Karpas-422 (cell line): Measurements from ENCODE around the gene OSGEPL1. TPM values are rescaled to one million over a fixed set of nuclear protein-coding genes. Genes with fewer than 3 reads are reported as not detected.

ENCODE experiments used
- DNase-seq: peaks from one replicate; pipeline ENCODE4 v3.0.0-alpha.2; 2015
- H2AFZ ChIP-seq: fragments of 200-600 bp; sonication (generic); 2 replicates; pipeline ENCODE4 v1.6.1; 2014; ENCODE audit warnings: antibody characterized with exemption, low read length, mixed read lengths
- H3K27ac ChIP-seq: fragments of 200-600 bp; sonication (generic); 2 replicates; pipeline ENCODE4 v1.5.1; 2014; ENCODE audit warnings: mild to moderate bottlenecking, low read length, moderate library complexity
- H3K27me3 ChIP-seq: fragments of 200-600 bp; sonication (generic); 2 replicates; pipeline ENCODE4 v1.6.1; 2014; ENCODE audit warnings: low read length, mixed read lengths
- H3K36me3 ChIP-seq: fragments of 200-600 bp; sonication (generic); 2 replicates; pipeline ENCODE4 v1.6.1; 2014; ENCODE audit warnings: low read length, mixed read lengths; ENCODE audit not compliant: insufficient read depth
- H3K4me1 ChIP-seq: fragments of 200-600 bp; sonication (generic); 2 replicates; pipeline ENCODE4 v1.6.1; 2014; ENCODE audit warnings: mild to moderate bottlenecking, low read length, mixed read lengths
- H3K4me2 ChIP-seq: fragments of 200-600 bp; sonication (generic); 2 replicates; pipeline ENCODE4 v1.6.1; 2014; ENCODE audit warnings: low read length, low read depth, mild to moderate bottlenecking; ENCODE audit not compliant: poor library complexity, severe bottlenecking
- H3K4me3 ChIP-seq: fragments of 200-600 bp; sonication (generic); 2 replicates; pipeline ENCODE4 v1.5.1; 2014; ENCODE audit warnings: mild to moderate bottlenecking, antibody characterized with exemption, low read length, mixed read lengths
- H3K79me2 ChIP-seq: fragments of 200-600 bp; sonication (generic); 2 replicates; pipeline ENCODE4 v1.6.1; 2014; ENCODE audit warnings: mild to moderate bottlenecking, low read length, mixed read lengths
- H3K9ac ChIP-seq: fragments of 200-600 bp; sonication (generic); 2 replicates; pipeline ENCODE4 v1.6.0; 2014; ENCODE audit warnings: low read length
- H3K9me2 ChIP-seq: fragments of 200-600 bp; sonication (generic), shearing (Covaris generic); replicated peaks from 2 replicates; pipeline ENCODE4 v1.6.0; 2014; ENCODE audit warnings: mild to moderate bottlenecking, low read length, moderate library complexity; ENCODE audit not compliant: insufficient read depth
- H3K9me3 ChIP-seq: fragments of 300-700, 200-600 bp; sonication (generic); 2 replicates; pipeline ENCODE4 v1.6.1; 2014; ENCODE audit warnings: low read length, mixed read lengths
- H4K20me1 ChIP-seq: fragments of 200-600 bp; sonication (generic); 2 replicates; pipeline ENCODE4 v1.6.1; 2014; ENCODE audit warnings: mild to moderate bottlenecking, antibody characterized with exemption, low read length, low read depth; ENCODE audit not compliant: insufficient read depth
- total RNA-seq: library from RNA; depleted of rRNA; stranded (reverse); fragments of >200 nt; shearing (Covaris generic); gene quantifications from 2 replicates; pipeline ENCODE4 v1.2.3, GENCODE V29; 2014; ENCODE audit warnings: low replicate concordance; rRNA removed

OSGEPL1 gene, protein sequence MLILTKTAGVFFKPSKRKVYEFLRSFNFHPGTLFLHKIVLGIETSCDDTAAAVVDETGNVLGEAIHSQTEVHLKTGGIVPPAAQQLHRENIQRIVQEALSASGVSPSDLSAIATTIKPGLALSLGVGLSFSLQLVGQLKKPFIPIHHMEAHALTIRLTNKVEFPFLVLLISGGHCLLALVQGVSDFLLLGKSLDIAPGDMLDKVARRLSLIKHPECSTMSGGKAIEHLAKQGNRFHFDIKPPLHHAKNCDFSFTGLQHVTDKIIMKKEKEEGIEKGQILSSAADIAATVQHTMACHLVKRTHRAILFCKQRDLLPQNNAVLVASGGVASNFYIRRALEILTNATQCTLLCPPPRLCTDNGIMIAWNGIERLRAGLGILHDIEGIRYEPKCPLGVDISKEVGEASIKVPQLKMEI
- 1.4 and 11.0 TPM in 2 replicates for total RNA-seq

DNA sequence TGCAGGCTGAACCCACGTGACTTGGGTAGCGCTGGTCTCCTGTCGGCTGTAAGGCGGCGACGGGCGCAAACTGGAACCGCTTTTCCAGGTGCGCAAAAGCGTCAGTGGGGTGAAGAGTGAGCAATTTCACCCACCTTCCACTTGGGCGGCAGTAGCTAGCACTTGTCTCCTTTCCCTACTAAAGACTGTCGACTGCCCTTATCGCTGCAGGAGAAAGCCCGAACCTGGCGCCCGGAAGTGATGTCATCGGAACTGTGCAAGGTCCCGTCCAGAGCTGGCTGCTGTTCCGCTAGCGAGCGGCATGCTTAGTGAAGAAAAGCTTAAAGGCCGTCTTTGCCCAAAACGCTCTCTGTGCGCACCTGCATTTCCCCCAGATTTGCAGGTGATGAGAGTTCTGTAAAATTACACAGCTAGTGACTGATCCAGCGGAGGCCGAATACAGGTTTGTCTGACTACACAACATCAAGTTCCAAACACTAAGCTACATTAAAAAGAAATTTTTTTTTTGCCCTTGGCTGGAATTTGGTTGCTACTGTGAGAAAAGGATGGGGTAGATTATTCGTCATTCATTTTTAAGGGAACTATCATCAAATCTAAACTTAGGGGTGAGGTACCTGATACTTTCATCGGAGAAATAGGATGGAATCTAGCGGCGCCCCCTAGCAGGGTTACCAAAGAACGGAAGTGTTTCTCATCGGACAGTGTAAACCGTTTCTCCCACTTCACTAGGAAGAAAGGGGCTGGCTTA is at the start of gene OSGEPL1:
Gene OSGEPL1, minus strand, starts transcription at position 242 of the 748 bp plus-strand sequence. CDS start 1,152 bp downstream, outside the sequence.
- H3K4me1 ChIP-seq: peaks cover 20% of the 10 kb centered on the region
- no peaks in the 10 kb centered on the region for H3K27me3 ChIP-seq
- H3K27ac ChIP-seq: peak within 1 kb of the TSS; percentile 97
- H3K4me2 ChIP-seq: peak within 1 kb of the TSS; percentile 100
- peak within 1 kb of the TSS; percentile 97 for H3K9ac ChIP-seq
- H3K36me3 ChIP-seq: peaks cover 13% of the 10 kb centered on the region; the same call in 1 of the 2 replicates
- H4K20me1 ChIP-seq: no peaks in the 10 kb centered on the region
- peaks cover 16% of the 10 kb centered on the region for H3K79me2 ChIP-seq
- H2AFZ ChIP-seq: peak within 1 kb of the TSS; percentile 65
- peak within 1 kb of the TSS; percentile 97 for H3K4me3 ChIP-seq
- peak; percentile 98 for DNase-seq
- no peaks in the 10 kb centered on the region for H3K9me2 ChIP-seq
- H3K9me3 ChIP-seq: no peaks in the 10 kb centered on the region

DNA sequence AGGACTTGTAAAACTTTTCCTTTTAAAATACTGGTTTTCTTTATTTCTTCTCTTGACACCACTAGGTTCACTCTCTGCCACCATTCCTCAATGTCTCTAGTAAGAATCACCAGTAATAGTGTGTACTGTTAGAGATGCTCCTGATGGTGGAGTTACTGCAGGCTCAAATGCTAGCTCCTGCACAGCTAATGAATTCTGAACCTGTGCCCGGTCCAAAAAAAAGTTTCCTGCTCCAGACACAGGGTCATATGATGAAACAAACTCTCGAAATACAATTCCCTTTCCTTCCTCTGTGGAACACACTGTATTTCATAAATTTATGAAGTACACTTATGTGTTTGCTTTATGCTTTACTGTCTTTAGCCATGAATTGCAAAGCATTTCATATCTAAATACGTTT is 40.8 kb upstream of the OSGEPL1 start:
- no peaks in the 10 kb centered on the region for H4K20me1 ChIP-seq
- no peaks in the 10 kb centered on the region for H3K27me3 ChIP-seq
- H2AFZ ChIP-seq: no peak overlapping the region
- H3K4me1 ChIP-seq: peaks cover 2% of the 10 kb centered on the region
- no peaks in the 10 kb centered on the region for H3K9me3 ChIP-seq
- DNase-seq: no peak
- H3K79me2 ChIP-seq: peaks cover 68% of the 10 kb centered on the region
- H3K27ac ChIP-seq: no peak overlapping the region
- no peak overlapping the region for H3K9ac ChIP-seq
- peaks cover 67% of the 10 kb centered on the region for H3K36me3 ChIP-seq
- H3K4me3 ChIP-seq: no peak overlapping the region
- H3K4me2 ChIP-seq: no peak overlapping the region
- no peaks in the 10 kb centered on the region for H3K9me2 ChIP-seq

DNA sequence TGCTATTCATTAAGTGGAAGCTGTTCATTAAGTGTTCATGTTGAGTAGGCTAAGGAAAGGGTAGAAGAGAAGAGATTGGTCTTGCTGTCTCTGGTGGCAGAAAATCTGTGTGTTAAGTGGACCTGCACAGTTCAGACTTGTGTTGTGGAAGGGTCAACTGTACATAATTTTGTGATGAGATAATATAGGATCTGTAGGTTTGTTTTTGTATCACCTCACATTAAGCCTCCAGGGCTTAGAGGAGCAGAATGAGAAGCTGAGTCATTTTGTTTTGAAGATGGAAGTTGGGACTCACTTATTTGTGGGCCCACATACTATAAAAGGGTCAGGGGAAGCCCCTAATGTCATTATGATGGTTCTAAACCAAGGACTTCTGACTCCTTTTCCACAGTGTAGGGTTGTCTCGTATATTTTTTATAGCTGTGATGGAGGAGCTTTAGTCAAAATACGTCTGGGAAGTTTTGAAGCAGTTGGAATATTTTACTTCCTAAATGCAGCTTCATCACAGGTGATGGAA is 39.9 kb upstream of the OSGEPL1 start:
- no peak for DNase-seq
- no peaks in the 10 kb centered on the region for H3K27me3 ChIP-seq
- no peaks in the 10 kb centered on the region for H3K9me3 ChIP-seq
- H3K4me3 ChIP-seq: no peak overlapping the region
- H3K9ac ChIP-seq: no peak overlapping the region
- no peak overlapping the region for H3K4me2 ChIP-seq
- no peak overlapping the region for H3K27ac ChIP-seq
- H3K4me1 ChIP-seq: peaks cover 7% of the 10 kb centered on the region
- H3K79me2 ChIP-seq: peaks cover 75% of the 10 kb centered on the region
- no peaks in the 10 kb centered on the region for H4K20me1 ChIP-seq
- H3K9me2 ChIP-seq: no peaks in the 10 kb centered on the region
- no peak overlapping the region for H2AFZ ChIP-seq
- H3K36me3 ChIP-seq: peaks cover 60% of the 10 kb centered on the region

DNA sequence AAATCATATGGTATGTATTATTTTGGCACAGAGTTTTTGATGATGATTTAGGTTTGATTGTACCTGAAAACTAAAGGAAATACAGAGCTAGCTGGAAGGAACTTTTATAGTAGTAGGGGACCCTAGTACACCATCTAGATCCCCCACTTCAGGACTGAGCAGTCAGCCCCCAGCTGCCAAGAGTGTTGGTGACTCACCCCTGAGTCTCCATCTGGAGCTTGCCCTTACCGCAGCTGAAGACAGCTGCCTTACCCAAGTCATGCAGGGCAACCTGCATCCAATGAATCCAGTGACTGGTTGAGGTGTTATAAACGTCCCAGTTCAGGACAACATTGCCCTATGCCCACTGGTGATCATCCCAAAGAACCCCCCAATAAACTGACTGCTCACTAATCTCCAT is 36.9 kb upstream of the OSGEPL1 start:
- no peak for DNase-seq
- Histone ChIP-seq H3K9ac (no peak overlapping the region), H3K79me2 (peaks cover 78% of the 10 kb centered on the region), H3K9me2 (no peaks in the 10 kb centered on the region), H3K9me3 (no peaks in the 10 kb centered on the region), H3K4me3 (no peak overlapping the region), H4K20me1 (no peaks in the 10 kb centered on the region), H3K4me1 (peaks cover 7% of the 10 kb centered on the region), H3K27ac (no peak overlapping the region), H3K27me3 (no peaks in the 10 kb centered on the region), H3K36me3 (peaks cover 58% of the 10 kb centered on the region), H3K4me2 (no peak overlapping the region), H2AFZ (no peak overlapping the region)

DNA sequence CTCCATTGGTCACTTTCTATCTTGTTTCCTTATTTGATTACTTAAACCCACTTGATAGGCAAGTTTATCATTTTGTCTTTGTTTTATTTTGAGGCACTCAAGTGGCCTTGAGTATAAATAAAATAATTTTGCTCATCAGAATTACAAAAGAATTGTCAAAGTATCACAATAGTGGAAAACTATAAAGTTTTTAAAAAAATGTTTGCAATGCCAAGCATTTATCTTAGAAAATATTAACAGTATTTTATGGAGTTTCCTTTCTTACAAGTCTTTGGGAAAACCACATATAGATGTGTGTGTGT is 36.4 kb upstream of the OSGEPL1 start:
- H4K20me1 ChIP-seq: no peaks in the 10 kb centered on the region

DNA sequence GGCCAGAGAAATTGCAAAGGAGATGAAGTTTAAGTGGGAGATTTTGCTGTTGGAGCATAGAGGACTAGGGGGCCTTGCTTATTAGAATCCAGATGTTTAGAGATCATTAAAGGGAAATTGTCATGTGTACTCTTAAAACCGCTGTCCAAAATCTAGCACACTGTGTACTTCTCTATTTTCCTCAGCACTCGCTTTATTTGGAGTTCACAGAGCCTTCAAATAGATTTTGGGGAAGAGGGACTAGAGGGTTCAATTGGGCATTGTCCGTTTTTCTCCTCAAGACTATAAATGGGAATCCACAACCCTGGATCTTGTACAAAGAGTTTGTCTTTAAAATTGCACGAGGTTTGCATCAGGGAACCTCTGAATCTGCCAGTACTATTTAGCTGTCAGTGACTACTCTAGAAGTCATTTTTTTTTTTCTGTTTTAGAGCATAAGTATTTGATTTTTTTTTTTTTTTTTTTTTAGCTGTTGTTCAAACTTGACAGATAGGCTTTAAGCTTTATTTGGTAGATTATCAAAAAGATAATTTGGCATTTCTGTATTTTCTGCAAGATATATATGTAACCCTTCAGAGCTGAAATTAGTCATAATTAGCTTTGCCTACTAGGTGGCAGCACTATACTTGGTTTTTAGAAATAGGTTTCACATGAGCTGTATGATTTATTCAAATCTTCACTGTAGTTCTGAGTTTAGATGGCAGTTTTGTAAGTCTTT is 35.9 kb upstream of the OSGEPL1 start:
- Histone ChIP-seq H3K27ac (no peak overlapping the region), H3K9me2 (no peaks in the 10 kb centered on the region)
- peak; percentile 77 for DNase-seq

More for the DNA sequence above, 36.4 kb upstream of the OSGEPL1 start:
- Histone ChIP-seq H3K9me3 (no peaks in the 10 kb centered on the region), H3K79me2 (peaks cover 73% of the 10 kb centered on the region), H2AFZ (no peak overlapping the region), H3K4me2 (no peak overlapping the region), H3K4me1 (peaks cover 7% of the 10 kb centered on the region), H3K9ac (no peak overlapping the region), H3K4me3 (no peak overlapping the region), H3K27me3 (no peaks in the 10 kb centered on the region), H3K36me3 (peaks cover 56% of the 10 kb centered on the region), H3K9me2 (no peaks in the 10 kb centered on the region), H3K27ac (no peak overlapping the region)
- no peak for DNase-seq

DNA sequence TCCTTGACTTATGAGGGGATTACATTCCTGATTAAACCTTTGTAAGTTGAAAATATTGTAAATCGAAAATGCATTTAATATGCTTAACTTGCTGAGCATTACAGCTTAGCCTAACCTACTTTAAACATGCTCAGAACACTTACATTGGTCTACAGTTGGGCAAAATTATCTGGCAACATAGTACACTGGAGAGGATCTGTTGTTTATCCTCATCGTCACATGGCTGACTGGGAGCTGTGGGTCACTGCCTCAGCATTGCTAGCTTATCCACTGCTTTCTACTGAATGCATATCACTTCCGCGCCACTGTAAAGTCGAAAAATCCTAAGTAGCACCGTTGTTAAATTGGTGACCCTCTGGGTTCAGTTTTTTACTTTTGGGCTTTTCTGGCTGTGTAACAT is 35.3 kb upstream of the OSGEPL1 start:
- H4K20me1 ChIP-seq: no peaks in the 10 kb centered on the region
- no peak for DNase-seq
- H3K4me3 ChIP-seq: no peak overlapping the region
- H3K4me2 ChIP-seq: no peak overlapping the region
- H3K27ac ChIP-seq: no peak overlapping the region
- peaks cover 75% of the 10 kb centered on the region for H3K79me2 ChIP-seq
- peaks cover 7% of the 10 kb centered on the region for H3K4me1 ChIP-seq
- no peaks in the 10 kb centered on the region for H3K9me2 ChIP-seq
- no peak overlapping the region for H2AFZ ChIP-seq
- no peaks in the 10 kb centered on the region for H3K27me3 ChIP-seq
- no peaks in the 10 kb centered on the region for H3K9me3 ChIP-seq
- H3K36me3 ChIP-seq: peaks cover 61% of the 10 kb centered on the region
- H3K9ac ChIP-seq: no peak overlapping the region

More for the DNA sequence above, 35.9 kb upstream of the OSGEPL1 start:
- Histone ChIP-seq H3K27me3 (no peaks in the 10 kb centered on the region), H3K79me2 (peaks cover 73% of the 10 kb centered on the region), H3K4me1 (peaks cover 7% of the 10 kb centered on the region), H3K9me3 (no peaks in the 10 kb centered on the region), H3K9ac (no peak overlapping the region), H3K36me3 (peaks cover 58% of the 10 kb centered on the region), H3K4me3 (no peak overlapping the region), H3K4me2 (no peak overlapping the region), H2AFZ (no peak overlapping the region), H4K20me1 (no peaks in the 10 kb centered on the region)

DNA sequence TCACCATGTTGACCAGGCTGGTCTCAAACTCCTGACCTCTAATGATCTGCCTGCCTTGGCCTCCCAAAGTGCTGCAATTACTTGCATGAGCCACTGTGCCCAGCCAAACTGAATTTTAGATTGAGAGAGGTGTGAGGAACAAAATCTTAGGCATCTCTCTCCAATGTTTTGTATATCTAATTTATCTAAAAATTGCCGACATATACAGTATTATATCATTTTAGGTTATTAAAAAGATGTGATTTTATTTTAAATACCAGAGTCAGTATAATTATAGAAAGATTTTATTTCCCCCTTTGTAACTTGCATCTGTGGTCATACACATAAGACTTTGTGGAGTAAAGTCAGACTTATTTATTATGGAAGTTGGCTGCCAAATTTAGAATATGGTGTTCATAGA is 31.7 kb upstream of the OSGEPL1 start:
- H2AFZ ChIP-seq: no peak overlapping the region
- DNase-seq: no peak
- H3K79me2 ChIP-seq: peaks cover 73% of the 10 kb centered on the region
- H3K9ac ChIP-seq: no peak overlapping the region
- H3K4me1 ChIP-seq: peaks cover 7% of the 10 kb centered on the region
- peaks cover 52% of the 10 kb centered on the region for H3K36me3 ChIP-seq
- no peaks in the 10 kb centered on the region for H4K20me1 ChIP-seq
- no peak overlapping the region for H3K4me3 ChIP-seq
- H3K9me2 ChIP-seq: no peaks in the 10 kb centered on the region
- no peaks in the 10 kb centered on the region for H3K9me3 ChIP-seq
- H3K4me2 ChIP-seq: no peak overlapping the region
- no peaks in the 10 kb centered on the region for H3K27me3 ChIP-seq
- no peak overlapping the region for H3K27ac ChIP-seq
